ENCODE data around the gene GADD45GIP1.
A peak's percentile ranks its signal among the peaks of the same experiment; 100 is the strongest.
"Not testable (repeated sequence)": the region's sequence is repeated elsewhere in the genome, so short reads cannot be mapped to it uniquely, and the experiment has no call there.

GADD45GIP1 gene

GRCh38 chr19:12938779-12939601, 18.0 kb downstream of the GADD45GIP1 start:
- no peak for DNase-seq

GRCh38 chr19:12937927-12938778, 18.9 kb downstream of the GADD45GIP1 start, which contains the start of gene CALR:
Gene CALR (plus strand): TSS chr19:12938609. CDS start chr19:12938680, 71 bp downstream.
- peak; percentile 84 for DNase-seq

GRCh38 chr19:12937093-12937926, 19.7 kb downstream of the GADD45GIP1 start:
- DNase-seq = no peak

- DNase-seq = no peak
Observed at GRCh38 chr19:12936582-12936981, 20.4 kb downstream of the GADD45GIP1 start.

GRCh38 chr19:12935071-12935470, 22.0 kb downstream of the GADD45GIP1 start:
- DNase-seq = no peak

DNA sequence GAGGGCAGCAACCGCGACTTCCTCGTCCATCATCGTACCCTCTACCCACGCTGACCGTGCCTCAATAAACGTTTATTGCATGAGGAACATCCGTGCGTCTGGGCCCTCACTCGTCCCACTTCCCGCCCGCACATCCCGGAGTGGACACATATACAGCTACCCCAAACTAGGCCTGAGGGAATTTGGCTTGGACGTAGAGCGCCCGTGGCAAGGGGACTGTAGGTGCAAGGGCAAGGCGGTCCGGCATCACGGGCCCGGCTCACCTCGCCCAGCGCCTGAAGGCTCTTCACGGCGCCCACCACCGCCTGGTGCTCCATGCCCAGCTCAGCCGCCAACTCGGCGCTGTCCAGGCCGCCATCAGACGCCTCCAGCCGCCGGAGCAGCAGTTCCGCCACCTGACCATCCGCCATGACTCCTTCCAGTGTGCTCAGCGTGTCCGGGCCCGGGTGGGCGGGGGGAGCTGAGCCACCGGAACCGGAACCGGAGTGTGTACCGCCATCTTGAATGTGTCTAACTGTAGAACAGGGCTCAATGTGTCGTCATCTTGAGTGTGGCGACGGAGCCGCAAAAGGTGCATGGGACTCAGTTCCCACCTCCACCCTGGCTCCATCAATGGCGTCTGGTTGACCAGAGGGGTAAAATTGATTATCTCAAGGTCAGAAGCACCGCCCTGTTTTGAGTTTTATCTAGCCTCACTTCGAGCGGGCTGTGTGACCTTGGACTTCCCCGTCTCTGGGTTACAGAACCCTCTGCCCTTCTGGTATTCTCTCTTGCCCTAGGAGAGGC, 23.5 kb downstream of the GADD45GIP1 start, which contains the start of gene FARSA:
Gene FARSA (minus strand): TSS at position 425 of the 786 bp plus-strand sequence. CDS start 15 bp downstream, at position 410.
- DNase-seq = peak; percentile 69

- no peak for DNase-seq
Observed at GRCh38 chr19:12932392-12933286, 24.4 kb downstream of the GADD45GIP1 start.

GRCh38 chr19:12930002-12930645, 26.9 kb downstream of the GADD45GIP1 start:
- no peak for DNase-seq

DNA sequence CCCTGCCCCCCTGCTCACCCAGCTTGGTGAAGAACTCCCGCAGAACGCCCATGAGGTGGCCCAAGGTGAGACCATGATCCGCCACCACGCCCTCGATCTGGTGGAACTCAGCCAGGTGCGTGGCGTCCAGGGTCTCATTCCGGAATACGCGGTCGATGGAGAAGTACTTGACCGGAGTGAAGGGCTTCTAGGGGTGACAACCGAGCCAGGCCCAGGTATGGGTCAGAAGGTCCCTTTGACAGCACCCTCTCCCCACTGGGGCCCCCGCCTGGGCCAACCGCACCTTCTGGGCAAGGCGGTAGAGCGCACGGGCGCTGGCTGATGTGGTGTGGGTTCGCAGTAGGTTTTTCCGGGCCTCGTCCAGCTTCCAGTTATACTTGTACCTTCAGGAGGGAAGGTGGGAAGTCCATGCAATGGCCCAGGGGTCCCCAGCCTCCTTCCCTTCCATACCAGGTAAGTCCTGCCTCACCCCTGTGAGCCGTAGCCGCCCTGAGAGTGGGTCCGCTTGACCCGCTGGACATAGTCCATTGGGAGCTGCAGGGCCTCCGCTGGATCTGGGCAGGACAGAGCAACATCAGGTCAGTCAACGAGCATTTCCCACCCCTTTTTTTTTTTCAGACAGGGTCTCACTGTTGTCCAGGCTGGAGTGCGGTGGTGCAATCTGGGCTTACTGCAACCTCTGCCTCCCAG, 32.3 kb downstream of the GADD45GIP1 start:
- no peak for DNase-seq

- no peak for DNase-seq
Observed at GRCh38 chr19:12922959-12923358, 34.1 kb downstream of the GADD45GIP1 start.

DNA sequence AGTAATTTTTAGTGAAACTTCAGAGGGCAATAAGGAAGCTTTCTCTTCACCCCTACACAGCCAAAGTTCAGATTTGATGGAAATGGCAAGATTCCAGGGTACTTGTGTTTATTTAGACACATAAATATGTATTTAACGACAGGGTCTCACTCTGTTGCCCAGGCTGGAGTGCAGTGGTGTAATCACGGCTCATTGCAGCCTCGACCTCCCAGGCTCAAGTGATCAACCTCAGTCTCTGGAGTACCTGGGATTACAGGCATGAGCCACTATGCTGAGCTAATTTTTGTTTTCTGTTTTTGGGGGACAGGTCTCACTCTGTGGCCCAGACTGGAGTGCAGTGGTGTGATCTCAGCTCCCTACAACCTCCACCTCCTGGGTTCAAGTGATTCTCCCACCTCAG, 36.0 kb downstream of the GADD45GIP1 start:
- DNase-seq = no peak

DNA sequence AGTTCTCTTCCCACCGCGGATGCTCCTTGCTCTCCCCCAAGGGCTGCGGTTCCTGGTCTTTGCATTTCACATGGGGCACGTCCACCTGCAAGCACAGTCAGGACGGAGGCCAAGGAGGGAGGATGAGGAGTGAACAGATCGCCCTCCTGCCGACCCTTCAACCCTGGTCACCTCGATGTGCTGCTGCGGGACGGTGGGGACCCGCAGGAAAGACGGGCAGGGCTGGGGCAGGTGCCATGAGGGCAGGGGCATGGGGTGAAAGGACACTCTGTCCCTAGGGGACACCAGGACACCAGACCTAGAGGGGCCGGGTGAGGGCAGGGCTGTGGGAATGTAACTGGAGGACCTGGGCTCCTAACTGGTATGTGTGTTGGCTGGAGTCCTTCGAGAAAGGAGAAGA, 38.8 kb downstream of the GADD45GIP1 start:
- no peak for DNase-seq

DNA sequence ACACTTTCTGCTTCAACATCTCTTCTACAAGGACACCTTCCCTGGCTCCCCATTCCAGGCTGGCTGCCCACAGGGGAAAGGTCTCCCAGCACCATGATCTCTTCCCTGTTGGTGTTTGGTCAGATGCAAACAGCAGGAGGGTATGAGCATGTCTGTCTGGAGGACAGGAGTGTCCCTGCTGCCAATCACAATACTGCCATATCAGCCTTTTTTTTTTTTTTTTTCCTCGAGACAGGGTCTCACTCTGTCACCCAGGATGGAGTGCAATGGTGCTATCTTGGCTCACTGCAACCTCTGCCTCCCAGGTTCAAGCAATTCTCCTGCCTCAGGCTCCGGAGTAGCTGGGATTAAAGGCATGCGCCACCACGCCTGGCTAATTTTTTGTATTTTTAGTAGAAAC, 41.2 kb downstream of the GADD45GIP1 start:
- DNase-seq = not testable (repeated sequence)

GRCh38 chr19:12913851-12914690, 43.0 kb downstream of the GADD45GIP1 start:
- no peak for DNase-seq

GRCh38 chr19:12913011-12913561, 43.9 kb downstream of the GADD45GIP1 start:
- DNase-seq = no peak

DNA sequence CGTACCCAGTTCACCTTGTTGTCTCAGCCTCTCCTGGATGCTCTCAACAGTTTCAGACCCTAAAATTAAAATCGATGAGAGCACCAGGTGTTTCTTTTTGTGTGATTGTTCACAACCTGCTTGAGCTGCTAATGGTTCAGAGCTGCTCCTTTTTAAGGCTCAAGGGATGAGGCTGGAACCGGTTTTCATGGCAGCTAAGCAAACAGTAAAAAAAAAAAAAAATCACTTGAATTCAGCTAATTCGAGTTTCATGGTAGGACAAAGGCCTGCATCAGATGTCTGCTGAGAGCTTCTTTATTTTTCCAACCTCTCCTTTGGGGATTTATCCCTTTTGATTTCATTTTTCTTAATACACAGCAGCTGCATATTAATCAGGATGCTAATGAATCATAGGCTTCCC, 44.5 kb downstream of the GADD45GIP1 start:
- DNase-seq = no peak

- DNase-seq = no peak
Observed at GRCh38 chr19:12907166-12907565, 49.9 kb downstream of the GADD45GIP1 start.

Data from 8988T (cell line).